ENCODE results near the gene FST. TPM values are rescaled to one million over a fixed set of nuclear protein-coding genes. Genes with fewer than 3 reads are reported as not detected.

Gene FST
- polyA plus RNA-seq, 1 donor from 2014 or later = not detected

GRCh38 chr5:53463909-53464621 lies 16.4 kb upstream of the FST start:
- H3K36me3 Mint-ChIP-seq = no peaks in the 10 kb centered on the region
- H3K9me3 Mint-ChIP-seq = no peaks in the 10 kb centered on the region
- H3K27me3 Mint-ChIP-seq = peaks cover 14% of the 10 kb centered on the region
- no peak overlapping the region for H3K4me3 Mint-ChIP-seq
- no peaks in the 10 kb centered on the region for H3K4me1 Mint-ChIP-seq
- no peak overlapping the region for H3K27ac Mint-ChIP-seq

GRCh38 chr5:53464722-53465121 lies 15.7 kb upstream of the FST start:
- no peak overlapping the region for H3K4me3 Mint-ChIP-seq
- H3K36me3 Mint-ChIP-seq = no peaks in the 10 kb centered on the region
- H3K27me3 Mint-ChIP-seq = peaks cover 14% of the 10 kb centered on the region
- H3K27ac Mint-ChIP-seq = no peak overlapping the region
- H3K4me1 Mint-ChIP-seq = peaks cover 0 to 2% (median 0%) of the 10 kb centered on the region in 3 donors
- H3K9me3 Mint-ChIP-seq = no peaks in the 10 kb centered on the region

GRCh38 chr5:53469946-53470687 lies 10.3 kb upstream of the FST start:
- H3K4me1 Mint-ChIP-seq = peaks cover 0 to 2% (median 2%) of the 10 kb centered on the region in 3 donors
- H3K9me3 Mint-ChIP-seq = peaks cover 0 to 3% (median 0%) of the 10 kb centered on the region in 3 donors
- peaks cover 22% of the 10 kb centered on the region for H3K27me3 Mint-ChIP-seq
- H3K4me3 Mint-ChIP-seq = no peak overlapping the region
- no peak overlapping the region for H3K27ac Mint-ChIP-seq
- H3K36me3 Mint-ChIP-seq = no peaks in the 10 kb centered on the region

- H3K27ac Mint-ChIP-seq = no peak overlapping the region
- H3K4me3 Mint-ChIP-seq = no peak overlapping the region
- peaks cover 26% of the 10 kb centered on the region for H3K27me3 Mint-ChIP-seq
- H3K4me1 Mint-ChIP-seq = peaks cover 0 to 2% (median 2%) of the 10 kb centered on the region in 3 donors
- H3K36me3 Mint-ChIP-seq = no peaks in the 10 kb centered on the region
- peaks cover 0 to 3% (median 0%) of the 10 kb centered on the region in 3 donors for H3K9me3 Mint-ChIP-seq
These were observed 8.2 kb upstream of the FST start for GRCh38 chr5:53472279-53472678.

- H3K36me3 Mint-ChIP-seq = no peaks in the 10 kb centered on the region
- peaks cover 28% of the 10 kb centered on the region for H3K27me3 Mint-ChIP-seq
- H3K4me3 Mint-ChIP-seq = no peak overlapping the region
- peaks cover 0 to 3% (median 0%) of the 10 kb centered on the region in 3 donors for H3K9me3 Mint-ChIP-seq
- H3K27ac Mint-ChIP-seq = no peak overlapping the region
- H3K4me1 Mint-ChIP-seq = peaks cover 0 to 2% (median 2%) of the 10 kb centered on the region in 3 donors
These were observed 7.5 kb upstream of the FST start for GRCh38 chr5:53472720-53473510.

GRCh38 chr5:53473633-53474032 lies 6.8 kb upstream of the FST start:
- Mint-ChIP-seq H3K9me3 (peaks cover 0 to 3% (median 0%) of the 10 kb centered on the region in 3 donors), H3K4me3 (no peak overlapping the region), H3K36me3 (no peaks in the 10 kb centered on the region), H3K4me1 (peaks cover 0 to 4% (median 4%) of the 10 kb centered on the region in 3 donors), H3K27me3 (peaks cover 31% of the 10 kb centered on the region), H3K27ac (no peak overlapping the region)

GRCh38 chr5:53475320-53475719 lies 5.1 kb upstream of the FST start:
- Mint-ChIP-seq H3K9me3 (peaks cover 0 to 3% (median 0%) of the 10 kb centered on the region in 3 donors), H3K27ac (no peak overlapping the region), H3K4me3 (no peak overlapping the region), H3K4me1 (peaks cover 6 to 7% (median 7%) of the 10 kb centered on the region in 3 donors), H3K27me3 (peaks cover 38% of the 10 kb centered on the region), H3K36me3 (peaks cover 2% of the 10 kb centered on the region)

- no peak overlapping the region for H3K27ac Mint-ChIP-seq
- peaks cover 41% of the 10 kb centered on the region for H3K27me3 Mint-ChIP-seq
- peaks cover 9 to 11% (median 10%) of the 10 kb centered on the region in 3 donors for H3K4me1 Mint-ChIP-seq
- H3K36me3 Mint-ChIP-seq = peaks cover 2% of the 10 kb centered on the region
- H3K9me3 Mint-ChIP-seq = peaks cover 0 to 3% (median 0%) of the 10 kb centered on the region in 3 donors
- H3K4me3 Mint-ChIP-seq = no peak overlapping the region
These were observed 4.4 kb upstream of the FST start for GRCh38 chr5:53476019-53476418.

- H3K27ac Mint-ChIP-seq = no peak overlapping the region
- H3K36me3 Mint-ChIP-seq = peaks cover 2% of the 10 kb centered on the region
- no peak overlapping the region for H3K4me3 Mint-ChIP-seq
- H3K9me3 Mint-ChIP-seq = peaks cover 0 to 1% (median 0%) of the 10 kb centered on the region in 3 donors
- H3K4me1 Mint-ChIP-seq = peaks cover 12 to 15% (median 13%) of the 10 kb centered on the region in 3 donors
- peaks cover 44% of the 10 kb centered on the region for H3K27me3 Mint-ChIP-seq
These were observed 3.6 kb upstream of the FST start for GRCh38 chr5:53476531-53477480.

- Mint-ChIP-seq H3K4me1 (peaks cover 16 to 22% (median 21%) of the 10 kb centered on the region in 3 donors), H3K27ac (no peak overlapping the region), H3K4me3 (peak overlapping the region; percentile 21 to 95 (median 82)), H3K27me3 (peaks cover 49% of the 10 kb centered on the region), H3K36me3 (peaks cover 2% of the 10 kb centered on the region), H3K9me3 (no peaks in the 10 kb centered on the region)
These were observed 1.9 kb upstream of the FST start for GRCh38 chr5:53478411-53479044.

GRCh38 chr5:53479045-53479589 lies 1.3 kb upstream of the FST start:
- Mint-ChIP-seq H3K4me3 (peak overlapping the region; percentile 82 to 98 (median 96)), H3K27ac (no peak overlapping the region), H3K27me3 (peaks cover 47% of the 10 kb centered on the region), H3K4me1 (peaks cover 16 to 24% (median 21%) of the 10 kb centered on the region in 3 donors), H3K9me3 (no peaks in the 10 kb centered on the region), H3K36me3 (peaks cover 2% of the 10 kb centered on the region)

GRCh38 chr5:53479590-53480415 lies 626 bp upstream of the FST start:
- no peak overlapping the region for H3K27ac Mint-ChIP-seq
- H3K36me3 Mint-ChIP-seq = peaks cover 2% of the 10 kb centered on the region
- H3K27me3 Mint-ChIP-seq = peaks cover 47% of the 10 kb centered on the region
- peak overlapping the region; percentile 82 to 98 (median 96) for H3K4me3 Mint-ChIP-seq
- H3K9me3 Mint-ChIP-seq = no peaks in the 10 kb centered on the region
- peaks cover 16 to 24% (median 21%) of the 10 kb centered on the region in 3 donors for H3K4me1 Mint-ChIP-seq
